Stimulated activated CD4-positive, alpha-beta T cell treated with anti-CD3 and anti-CD28 coated beads, Interleukin-12 subunit alpha, Interleukin-12 subunit beta, amount 100 ng/mL, for 4 hours (primary cell): ENCODE results near the gene RNU6-1.

Source experiments
- DNase-seq: peaks from one replicate; pipeline ENCODE4 v3.0.0-alpha.2; 2020

Gene RNU6-1

DNA sequence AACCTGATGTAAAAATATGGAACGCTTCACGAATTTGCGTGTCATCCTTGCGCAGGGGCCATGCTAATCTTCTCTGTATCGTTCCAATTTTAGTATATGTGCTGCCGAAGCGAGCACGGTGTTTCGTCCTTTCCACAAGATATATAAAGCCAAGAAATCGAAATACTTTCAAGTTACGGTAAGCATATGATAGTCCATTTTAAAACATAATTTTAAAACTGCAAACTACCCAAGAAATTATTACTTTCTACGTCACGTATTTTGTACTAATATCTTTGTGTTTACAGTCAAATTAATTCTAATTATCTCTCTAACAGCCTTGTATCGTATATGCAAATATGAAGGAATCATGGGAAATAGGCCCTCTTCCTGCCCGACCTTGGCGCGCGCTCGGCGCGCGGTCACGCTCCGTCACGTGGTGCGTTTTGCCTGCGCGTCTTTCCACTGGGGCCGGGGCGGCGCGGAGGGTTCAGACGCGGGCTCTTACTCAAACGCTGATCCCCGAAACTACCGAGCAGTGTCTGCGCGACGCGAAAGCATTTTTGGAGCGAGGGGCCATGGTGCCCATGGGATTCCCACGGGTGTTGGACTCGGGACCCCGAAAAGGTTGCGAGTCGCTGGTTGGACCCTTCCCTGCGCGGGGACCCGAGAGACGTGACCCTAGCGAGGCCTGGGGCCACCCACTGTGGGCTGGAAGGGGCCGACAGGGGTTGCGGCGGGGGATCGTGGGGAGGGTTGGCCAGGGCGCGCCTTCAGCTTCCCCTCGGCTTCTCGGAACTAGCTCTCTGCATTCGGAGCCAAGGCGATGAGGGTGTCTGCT lies at the start of gene RNU6-1:
Gene RNU6-1 (minus strand): TSS at position 117 of the 820 bp plus-strand sequence.
- DNase-seq: peak; percentile 94

DNA sequence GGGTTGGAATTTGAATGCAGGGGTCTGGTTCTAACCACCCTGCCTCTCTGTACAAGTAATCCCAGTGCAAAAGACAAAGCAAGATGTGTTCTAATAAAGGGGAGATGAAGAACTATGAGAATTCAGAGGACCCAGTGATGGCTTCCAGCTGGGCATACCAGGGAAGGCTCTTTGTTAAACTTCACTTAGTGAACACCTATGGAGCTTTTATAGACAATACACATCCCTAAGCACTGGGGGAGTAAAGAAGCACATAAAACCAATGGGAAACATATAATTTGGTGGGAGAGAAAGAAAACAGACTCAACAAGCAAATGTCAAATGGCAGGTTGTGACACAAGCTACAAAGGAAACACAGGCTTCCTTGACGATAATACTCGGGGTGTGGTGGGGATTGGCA lies 47.9 kb upstream of the RNU6-1 start:
- DNase-seq: no peak

DNA sequence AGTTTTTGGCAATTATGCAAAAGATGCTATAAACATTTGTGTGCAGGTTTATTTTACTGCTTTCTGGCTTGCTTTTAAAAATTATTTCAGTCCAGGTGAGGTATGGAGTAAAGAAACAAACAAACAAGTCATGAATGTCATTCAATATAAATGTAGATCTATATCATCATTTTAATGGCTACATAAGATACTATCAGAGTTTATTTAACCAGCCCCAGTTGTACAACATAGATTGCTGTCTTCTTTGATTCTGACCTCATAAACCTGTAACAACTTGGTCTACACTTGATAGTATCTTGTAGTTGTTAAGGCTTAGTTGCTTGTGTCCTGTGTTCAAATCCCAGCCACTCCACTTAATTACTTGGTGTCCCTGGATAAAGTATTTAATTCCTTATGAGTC lies 46.0 kb upstream of the RNU6-1 start:
- no peak for DNase-seq

DNA sequence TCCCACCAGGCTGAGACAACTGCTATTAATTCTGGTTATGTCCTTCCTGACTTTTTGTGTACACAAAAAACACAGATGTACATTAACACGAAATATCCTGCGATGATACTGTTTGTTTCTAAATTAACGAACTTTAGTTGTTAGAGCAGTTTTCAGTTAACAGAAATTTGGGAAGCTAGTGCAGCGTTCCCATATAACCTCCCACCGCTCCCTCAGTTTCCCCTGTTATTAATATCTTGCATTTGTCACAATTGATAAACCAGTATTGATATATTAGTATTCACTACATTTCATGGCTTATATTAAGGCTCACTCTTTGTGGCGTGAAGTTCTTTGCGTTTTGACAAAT lies 45.3 kb upstream of the RNU6-1 start:
- DNase-seq: no peak

DNA sequence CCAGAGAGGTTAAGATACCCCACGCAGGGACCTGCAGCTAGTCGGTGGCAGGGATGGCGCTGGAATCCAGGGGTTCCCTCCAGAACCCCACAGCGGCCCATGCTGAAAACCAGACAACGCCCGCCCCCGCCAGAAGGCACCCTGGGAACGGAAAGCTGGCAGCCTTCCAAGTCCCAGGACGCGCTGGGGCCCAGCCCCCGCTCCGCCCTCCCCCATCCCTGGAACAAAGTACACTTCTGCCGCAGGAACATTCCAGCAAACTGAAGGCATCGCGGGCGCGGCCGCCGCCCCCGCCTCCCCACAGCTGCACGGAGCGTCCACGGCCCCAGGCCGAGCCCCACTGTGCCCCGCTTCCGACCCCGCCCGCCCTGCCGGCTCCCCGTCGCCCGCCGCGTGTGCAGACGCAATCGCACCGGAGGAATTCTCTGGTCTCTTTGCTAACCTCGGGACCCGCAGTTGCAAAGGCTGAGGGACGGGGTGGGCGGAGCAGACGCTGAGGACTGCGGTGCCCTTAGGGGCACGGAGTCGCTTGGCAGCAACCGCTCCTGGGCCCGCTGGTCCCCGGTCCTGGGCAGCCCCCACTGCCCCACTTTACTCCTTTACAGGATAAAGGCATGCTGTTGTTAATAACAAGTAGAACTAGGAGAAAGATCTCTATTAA lies 44.8 kb upstream of the RNU6-1 start:
- DNase-seq: peak; percentile 60

DNA sequence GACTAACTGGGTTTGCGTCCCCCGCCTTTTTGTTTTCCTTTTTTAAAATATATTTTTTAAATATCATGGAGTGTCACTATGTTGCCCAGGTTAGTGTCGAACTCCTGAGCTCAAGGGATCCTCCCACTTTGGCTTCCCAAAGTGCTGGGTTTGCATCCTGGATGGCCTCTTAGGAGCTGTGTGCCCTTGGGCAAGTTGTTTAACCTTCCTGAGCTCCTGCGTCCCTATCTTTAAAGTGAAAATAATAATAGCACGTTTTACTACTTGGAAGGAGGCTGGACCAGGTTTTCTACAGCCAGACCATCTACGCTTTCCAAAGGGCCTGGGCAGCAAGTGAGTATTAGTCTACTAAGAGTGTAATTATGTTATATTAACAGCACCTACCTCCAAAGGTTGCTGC lies 44.2 kb upstream of the RNU6-1 start:
- no peak for DNase-seq

DNA sequence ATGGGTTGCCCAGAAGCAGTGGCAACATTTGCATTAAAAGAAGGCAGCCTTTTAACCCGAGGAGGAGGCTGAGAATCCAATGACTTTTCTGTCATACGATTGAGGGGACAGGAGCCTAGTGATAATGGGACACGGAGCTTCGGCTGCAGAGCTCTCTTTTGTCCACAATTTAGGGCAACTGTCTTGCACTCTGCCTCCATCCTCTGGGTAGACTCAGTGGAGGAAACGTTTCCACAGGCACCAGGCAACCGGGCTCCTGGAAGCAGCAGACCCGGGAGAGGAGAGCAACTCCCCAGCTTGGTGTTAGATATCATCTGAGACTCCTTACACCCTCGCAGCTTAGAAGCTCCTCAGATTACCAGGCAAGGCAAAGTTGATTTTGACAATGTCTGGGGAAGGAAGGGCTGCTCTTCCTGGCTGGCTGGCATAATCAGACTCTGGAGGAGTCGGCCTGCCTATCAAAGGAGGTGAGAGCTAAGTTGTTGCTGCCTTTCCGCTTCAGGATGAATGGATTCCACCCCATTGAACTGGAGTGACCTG lies 43.5 kb upstream of the RNU6-1 start:
- DNase-seq: no peak

DNA sequence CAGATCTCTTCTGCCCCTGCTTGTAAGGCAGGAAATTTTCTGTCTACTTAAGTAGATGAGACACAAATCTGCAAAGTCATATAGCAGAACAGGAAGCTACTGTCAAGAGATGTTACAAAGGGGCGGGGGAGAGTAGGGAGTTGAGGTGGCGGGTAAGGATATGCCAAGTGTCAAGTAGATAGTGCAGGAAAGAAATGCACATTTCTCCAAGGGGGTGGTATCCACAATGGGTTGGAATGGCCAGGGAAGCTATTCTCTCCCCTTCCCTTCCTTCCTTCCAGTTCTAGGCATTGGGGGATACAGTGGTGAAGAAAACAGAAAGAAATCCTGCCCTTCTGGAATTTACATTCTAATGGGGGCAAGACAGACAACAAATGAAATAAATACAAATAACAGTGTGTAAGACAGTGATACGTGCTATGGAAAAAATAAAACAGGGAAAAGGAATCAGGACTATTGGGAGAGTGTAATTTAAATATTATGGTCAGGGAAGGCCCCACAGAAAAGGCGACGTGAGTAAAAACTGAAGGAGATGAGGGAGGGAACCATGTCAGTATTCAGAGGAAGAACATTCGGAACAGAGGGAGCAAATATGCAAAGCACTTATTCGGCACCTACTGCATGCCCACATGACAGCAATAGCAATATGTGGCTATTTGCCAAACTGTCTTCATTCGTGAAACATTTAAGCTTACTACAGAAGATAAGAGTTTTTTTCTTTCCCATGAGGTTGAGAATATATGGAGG lies 42.8 kb upstream of the RNU6-1 start:
- no peak for DNase-seq

DNA sequence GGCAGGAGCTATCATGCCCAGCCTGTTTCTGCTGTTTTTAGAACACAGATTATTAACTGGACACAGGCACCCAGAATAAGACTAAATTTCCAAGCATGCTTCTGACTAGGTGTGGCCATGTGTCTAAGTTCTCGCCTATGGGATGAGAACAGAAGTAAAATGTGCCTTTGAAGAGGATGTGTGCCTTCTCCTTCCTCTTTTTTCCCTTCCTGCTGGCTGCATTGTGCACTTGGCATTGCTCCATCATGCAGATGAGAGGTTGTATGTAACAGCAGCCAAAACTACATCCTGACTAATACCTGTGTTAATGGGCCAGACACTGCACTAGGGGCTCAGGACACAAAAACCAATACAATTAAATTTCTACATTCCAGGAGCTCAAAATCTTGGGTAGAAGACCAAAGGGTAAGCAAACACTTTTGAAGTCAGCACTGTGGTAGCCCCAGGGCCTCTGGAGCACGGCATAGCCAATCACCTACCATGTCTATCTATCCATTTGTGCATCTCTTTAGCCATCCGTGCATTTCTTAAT lies 40.9 kb upstream of the RNU6-1 start:
- no peak for DNase-seq

DNA sequence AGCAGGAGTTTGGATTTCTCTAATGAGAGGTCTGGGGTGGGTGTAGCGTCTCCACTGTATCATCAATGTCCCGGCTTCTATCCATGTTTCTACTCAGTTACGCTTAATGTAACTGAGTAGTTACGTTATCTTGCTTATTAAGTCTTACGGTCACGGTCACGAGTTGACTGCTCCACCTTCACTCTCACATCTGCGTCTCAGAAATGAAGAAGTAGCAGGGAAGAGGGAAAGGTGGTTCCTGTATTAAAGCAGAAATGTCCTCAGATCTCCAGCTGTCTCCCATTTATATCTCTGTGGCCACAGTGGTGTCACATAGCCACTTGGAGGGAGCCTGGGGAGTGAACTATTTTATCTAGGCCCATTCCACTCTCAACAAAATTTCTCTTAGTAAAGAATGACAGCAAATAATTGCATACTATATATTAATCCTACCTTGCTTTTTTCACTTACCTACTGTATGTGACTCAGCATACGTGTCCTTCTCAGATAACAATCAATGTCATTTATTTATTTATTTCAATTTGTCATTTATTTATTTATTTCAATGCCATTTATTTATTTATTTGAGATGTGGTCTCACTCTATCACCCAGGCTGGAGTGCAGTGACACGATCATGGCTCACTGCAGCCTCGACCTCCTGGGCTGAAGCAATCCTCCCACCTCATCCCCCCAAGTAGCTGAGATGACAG lies 39.7 kb upstream of the RNU6-1 start:
- DNase-seq: no peak

DNA sequence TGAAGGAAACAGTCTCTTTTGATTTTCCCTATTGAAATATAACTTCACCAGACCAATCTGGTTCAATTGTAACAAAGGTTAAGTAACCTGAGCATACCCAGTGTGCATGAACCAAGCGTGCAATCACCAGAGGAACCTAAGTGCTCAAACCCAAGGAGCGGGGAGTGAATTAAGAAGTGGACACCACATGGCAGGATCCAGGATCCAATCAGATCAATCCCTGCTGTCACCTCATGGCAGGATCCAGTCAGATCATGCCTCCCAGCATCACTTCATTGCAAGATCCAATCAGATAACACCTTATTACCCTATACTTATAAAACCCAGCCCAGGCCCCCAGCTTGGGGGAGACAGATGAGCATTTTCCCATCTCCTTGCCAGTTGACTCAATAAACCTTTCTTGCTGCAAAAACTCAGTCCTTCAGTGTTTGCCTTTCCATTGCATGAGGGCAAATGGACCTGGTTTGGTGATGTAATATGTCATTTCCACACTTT lies 38.9 kb upstream of the RNU6-1 start:
- DNase-seq: no peak

DNA sequence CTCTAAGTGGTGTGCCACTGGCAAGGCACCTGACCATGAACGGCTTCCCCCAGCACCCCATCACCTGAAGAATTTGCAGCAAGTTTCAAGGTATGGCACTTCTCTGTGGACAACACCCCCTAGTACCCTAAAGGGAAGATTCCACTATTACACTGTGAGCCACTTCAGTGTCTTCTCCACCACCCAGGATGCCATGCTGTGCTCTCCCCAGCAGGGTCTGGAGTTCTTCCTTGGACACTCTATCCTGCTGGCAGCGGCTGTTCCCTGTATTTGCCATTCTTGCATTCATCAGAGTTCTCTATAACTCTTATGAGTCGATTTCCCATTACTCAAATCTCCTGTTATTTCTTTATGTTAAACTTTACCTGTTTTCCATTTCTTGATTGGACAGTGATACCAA lies 33.9 kb upstream of the RNU6-1 start:
- DNase-seq: no peak

DNA sequence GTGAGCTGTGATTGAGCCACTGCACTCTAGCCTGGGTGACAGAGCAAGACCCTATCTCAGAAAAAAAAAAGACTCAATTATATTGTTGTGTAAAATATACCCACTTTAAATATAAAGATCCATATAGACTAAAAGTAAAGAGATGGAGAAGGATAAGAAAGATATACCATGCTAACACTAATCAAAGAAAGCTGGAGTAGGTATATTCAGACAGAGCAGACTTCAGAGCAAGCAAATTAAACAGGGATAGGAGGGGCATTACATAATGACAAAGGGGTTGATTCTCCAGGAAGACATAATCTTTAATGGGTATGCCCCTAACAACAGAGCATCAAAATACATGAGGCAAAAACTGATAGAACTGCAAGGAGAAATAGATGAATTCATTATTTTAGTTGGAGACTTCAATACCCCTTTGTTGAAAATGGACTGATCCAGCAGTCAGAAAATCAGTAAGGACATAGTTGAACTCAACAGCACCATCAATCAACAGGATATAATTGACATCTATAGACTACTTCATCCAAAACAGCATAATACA lies 31.1 kb upstream of the RNU6-1 start:
- no peak for DNase-seq

DNA sequence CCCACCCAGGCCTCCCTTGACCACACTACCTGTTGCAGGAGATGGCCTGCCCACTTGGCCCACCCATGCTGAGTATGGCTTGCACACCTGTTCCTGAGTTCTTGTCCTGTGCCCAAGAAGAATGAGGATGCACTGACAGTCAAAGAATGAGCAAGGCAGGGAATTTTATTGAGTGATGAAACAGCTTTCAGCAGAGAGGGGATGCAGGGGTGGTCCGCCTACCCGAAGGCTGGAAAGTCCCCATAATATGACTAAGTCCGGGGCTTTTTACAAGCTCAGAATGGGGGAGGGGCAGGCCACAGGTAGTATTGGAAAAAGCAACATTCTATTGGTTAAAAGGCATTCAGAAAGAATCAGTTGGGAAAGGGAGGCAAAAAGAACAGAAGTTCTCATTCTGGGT lies 29.9 kb upstream of the RNU6-1 start:
- DNase-seq: no peak

DNA sequence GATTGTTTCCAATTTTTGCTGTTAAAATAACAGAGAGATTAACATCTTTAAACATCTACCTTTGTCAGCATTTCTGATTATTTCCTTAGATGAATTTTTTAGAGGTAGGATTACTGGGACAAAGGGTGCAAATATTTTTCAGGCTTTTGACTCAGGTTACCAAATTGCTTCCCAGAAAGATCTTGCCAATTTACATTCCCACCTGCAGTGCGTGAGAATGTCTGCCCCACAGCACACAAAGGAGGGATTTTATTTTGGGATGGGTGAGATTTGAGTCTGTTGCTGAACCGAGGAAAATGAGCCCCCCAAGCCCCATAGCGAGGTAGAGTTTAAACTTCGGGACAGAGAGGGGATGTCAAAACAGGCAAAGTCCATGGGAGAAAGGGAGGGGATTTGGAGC lies 25.9 kb upstream of the RNU6-1 start:
- DNase-seq: no peak

DNA sequence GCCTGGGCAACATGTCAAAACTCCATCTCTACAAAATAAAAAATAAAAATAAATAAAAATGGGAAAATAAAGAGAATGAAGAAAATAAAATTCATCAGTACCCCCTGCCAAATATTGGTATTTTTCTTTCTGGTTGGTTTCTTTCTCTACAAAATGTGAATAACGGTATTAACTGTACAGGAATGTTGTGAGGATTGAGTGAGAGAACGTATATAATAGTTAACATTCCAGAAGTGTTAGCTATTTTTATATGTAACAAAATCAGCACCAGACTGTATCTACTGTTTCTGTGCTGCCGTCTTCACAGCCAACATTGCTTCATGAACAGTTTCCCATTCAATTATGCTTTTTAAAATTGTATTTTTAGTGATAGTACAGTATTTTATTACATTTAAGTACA lies 25.5 kb upstream of the RNU6-1 start:
- no peak for DNase-seq

DNA sequence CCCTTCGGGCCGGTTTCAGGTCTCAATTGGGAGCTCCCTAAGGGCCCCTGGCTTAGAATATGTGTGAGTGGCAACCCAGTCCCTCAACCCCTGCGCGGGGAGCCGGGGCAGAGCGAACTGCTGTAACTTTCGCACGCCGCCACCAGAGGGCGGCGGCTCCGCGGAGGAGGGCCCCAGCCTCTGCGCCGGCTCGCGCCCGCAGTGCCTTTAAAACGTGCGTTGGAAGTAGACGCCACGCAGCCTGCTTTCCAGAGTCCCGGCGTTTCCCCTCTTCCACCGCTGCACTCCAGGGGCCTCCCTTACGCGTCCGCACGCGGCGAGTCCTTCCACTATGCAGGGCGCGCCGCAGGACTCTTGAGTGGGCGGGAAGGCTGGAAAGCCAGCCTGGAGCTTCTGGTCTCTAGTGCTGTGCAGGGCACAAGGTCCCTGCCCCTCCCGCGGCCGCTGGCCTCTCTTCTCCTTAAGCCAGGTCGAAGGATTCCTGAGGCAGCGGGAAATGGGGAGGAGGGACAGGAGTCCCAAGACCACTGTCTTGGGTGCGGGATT lies 23.7 kb upstream of the RNU6-1 start:
- peak; percentile 74 for DNase-seq

DNA sequence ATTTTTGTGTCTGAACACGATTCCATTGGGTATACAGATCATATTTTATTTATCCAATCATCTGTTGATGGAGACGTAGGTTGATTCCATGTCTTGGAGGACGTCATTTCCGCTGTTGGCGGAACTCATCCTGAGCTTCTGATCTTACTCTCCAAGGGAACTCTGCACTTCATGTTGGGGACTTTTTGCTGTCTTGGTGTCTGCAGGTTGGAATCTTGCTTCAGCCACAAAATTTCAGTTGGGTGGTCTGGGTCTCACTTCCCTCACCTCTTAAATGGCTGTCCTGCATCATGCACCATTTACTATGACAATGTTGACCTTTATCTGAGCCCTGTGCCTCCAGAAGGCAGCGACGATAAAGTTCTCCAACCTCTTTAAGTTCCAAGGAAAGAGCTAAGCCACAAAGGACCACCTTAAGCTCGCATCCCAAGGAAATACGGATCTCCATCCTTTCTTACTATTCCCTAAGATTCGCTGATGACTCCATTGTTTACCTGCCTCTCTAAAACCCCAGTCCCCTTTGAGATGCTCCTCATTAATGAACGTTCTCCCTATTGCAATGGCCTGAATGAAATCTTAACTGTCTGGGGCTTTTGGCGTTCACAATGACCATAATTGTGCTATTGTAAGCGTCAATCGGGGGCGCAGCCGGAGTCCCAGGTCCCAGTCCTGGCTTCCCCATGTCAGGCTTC lies 23.1 kb upstream of the RNU6-1 start:
- no peak for DNase-seq

DNA sequence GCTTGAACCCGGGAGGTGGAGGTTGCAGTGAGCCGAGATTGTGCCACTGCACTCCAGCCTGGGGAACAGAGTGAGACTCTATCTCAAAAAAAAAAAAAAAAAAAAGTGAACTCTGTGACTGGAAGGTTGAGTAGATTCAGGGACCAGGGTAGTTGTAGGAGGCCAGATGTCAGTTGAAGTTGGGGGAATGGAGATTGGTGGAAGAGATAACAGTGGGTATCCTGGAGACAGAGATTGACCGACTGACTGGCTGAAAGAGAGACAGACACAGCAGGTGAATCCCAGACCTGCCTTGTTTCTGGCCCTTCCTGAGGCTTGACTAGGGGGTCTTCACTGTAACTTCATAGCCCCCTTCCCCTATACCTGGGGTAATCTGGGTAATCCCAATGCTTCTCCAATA lies 22.1 kb upstream of the RNU6-1 start:
- DNase-seq: no peak

DNA sequence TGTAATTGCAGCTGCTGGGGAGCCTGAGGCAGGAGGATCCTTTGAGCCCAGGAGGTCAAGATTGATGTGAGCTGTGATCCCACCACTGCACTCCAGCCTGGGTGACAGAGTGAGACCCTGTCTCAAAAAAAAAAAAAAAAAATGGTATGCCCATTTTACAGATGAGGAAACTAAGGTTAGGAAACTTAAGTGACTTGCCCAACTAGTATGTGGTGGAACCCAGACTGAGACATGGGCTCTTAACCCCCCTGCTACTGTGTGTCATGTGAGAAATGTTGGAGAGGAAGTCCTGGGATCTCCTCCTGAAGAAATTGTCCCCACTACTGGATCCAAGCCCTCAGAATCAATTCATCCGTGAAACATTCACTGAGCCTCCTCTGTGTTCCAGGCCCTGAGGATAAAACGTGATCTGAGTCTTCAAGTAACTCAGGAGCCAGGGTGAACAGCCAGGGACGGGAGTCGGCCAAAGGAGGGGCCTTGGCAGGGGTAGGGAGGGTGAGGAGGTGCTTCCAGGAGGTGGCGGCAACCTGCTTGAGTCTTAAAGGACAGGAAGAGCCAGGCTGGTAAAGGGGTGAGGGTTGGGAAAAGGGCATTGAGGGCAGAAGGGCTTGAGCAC lies 19.6 kb upstream of the RNU6-1 start:
- DNase-seq: no peak

DNA sequence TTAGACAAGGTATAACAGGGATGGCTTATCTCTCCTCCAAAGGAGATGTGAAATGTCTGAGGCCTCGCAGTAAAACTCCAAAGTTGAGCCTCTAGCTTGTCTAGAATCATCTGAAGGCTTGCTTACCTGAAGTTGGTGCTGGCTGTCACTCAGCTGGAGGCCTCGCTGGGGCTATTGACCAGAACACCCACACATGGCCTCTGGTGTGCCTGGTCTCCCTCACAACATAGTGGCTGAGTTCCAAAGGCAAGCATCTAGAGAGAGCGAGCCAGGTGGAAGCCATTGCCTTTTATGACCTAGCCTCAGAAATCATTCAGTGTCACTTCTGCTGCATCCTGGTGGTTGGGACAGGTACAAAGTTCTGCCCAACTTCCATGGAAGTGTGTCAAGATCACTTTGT lies 17.4 kb upstream of the RNU6-1 start:
- DNase-seq: no peak
